ENCODE measurements around the gene PRSS8.

PRSS8 gene

DNA sequence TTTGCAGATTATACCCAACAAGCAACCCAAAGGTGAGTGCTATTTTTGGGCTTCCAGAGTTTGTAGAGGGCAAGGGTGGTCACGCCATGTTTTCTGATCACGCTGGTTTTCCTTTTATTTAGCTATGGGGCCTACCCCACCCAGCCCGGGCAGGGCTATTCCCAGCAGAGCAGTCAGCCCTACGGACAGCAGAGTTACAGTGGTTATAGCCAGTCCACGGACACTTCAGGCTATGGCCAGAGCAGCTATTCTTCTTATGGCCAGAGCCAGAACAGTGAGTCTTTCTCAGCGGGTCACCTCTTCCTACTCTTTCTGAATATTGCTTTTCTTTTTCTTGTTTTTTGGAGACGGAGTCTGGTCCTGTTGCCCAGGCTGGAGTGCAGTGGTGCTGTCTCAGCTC lies 46.9 kb upstream of the PRSS8 start:
- no peak overlapping the region for H2BK15ac ChIP-seq (ENCODE audit: low read depth, poor library complexity, severe bottlenecking)
- no peak overlapping the region for H3K14ac ChIP-seq (ENCODE audit: low read length in 2 of 2)
- no peak overlapping the region for H2AK5ac ChIP-seq (ENCODE audit: low read length, severe bottlenecking)
- no peak overlapping the region for H3K27ac ChIP-seq (ENCODE audit: low read length, poor library complexity, severe bottlenecking)
- WGBS = 63% methylated on average over 7 of the region's 7 CpGs
- H3K27me3 ChIP-seq (ENCODE audit: control insufficient read depth in 1 of 2, insufficient read depth in 1 of 2, low read length in 2 of 2) = no peaks in the 10 kb centered on the region
- H3K4me1 ChIP-seq (ENCODE audit: control insufficient read depth, insufficient read depth, low read depth, low read length) = peaks cover 16% of the 10 kb centered on the region
- no peak overlapping the region for H3K18ac ChIP-seq (ENCODE audit: low read depth in 1 of 2, low read length in 2 of 2)
- H2AFZ ChIP-seq (ENCODE audit: low read depth, low read length) = no peak overlapping the region
- peak overlapping the region; percentile 95 for H3K9ac ChIP-seq (ENCODE audit: low read length)
- H3K9me3 ChIP-seq (ENCODE audit: control insufficient read depth, low read length) = no peaks in the 10 kb centered on the region
- no peak overlapping the region for H4K91ac ChIP-seq (ENCODE audit: low read length)
- no peak overlapping the region for H2BK120ac ChIP-seq (ENCODE audit: low read depth, low read length)
- no peak overlapping the region for H2BK5ac ChIP-seq (ENCODE audit: low read depth, low read length, poor library complexity, severe bottlenecking)
- H3K4me2 ChIP-seq (ENCODE audit: low read length, poor library complexity, severe bottlenecking) = peak overlapping the region; percentile 97
- peaks cover 34 to 50% of the 10 kb centered on the region in 2 experiments for H3K36me3 ChIP-seq (ENCODE audit: control insufficient read depth in 1 of 2, insufficient read depth in 2 of 2, low read depth in 1 of 2, low read length in 2 of 2)
- H3K79me1 ChIP-seq (replicated peaks; ENCODE audit: low read length, poor library complexity, severe bottlenecking) = peaks cover 9% of the 10 kb centered on the region
- no peak overlapping the region for H3K4ac ChIP-seq (ENCODE audit: low read depth in 1 of 2, low read length in 2 of 2)
- H4K8ac ChIP-seq (ENCODE audit: low read length) = no peak overlapping the region
- peak overlapping the region in 1 of 2 experiments; percentile 94 for H3K4me3 ChIP-seq (ENCODE audit: insufficient read depth in 1 of 2, low read depth in 1 of 2, low read length in 2 of 2)
- H2BK12ac ChIP-seq (ENCODE audit: low read length in 2 of 2) = no peak overlapping the region
- H3K23ac ChIP-seq (ENCODE audit: low read length in 2 of 2) = no peak overlapping the region
- DNase-seq = no peak

- peak overlapping the region; percentile 90 to 94 for H3K4me3 ChIP-seq (ENCODE audit: insufficient read depth in 1 of 2, low read depth in 1 of 2, low read length in 2 of 2)
- peak; percentile 46 for DNase-seq
- H2AK5ac ChIP-seq (ENCODE audit: low read length, severe bottlenecking) = no peak overlapping the region
- H3K18ac ChIP-seq (ENCODE audit: low read depth in 1 of 2, low read length in 2 of 2) = peak overlapping the region in 1 of 2 experiments; percentile 14
- H3K14ac ChIP-seq (ENCODE audit: low read length in 2 of 2) = peak overlapping the region in 1 of 2 experiments; percentile 20
- H2BK5ac ChIP-seq (ENCODE audit: low read depth, low read length, poor library complexity, severe bottlenecking) = no peak overlapping the region
- peaks cover 16% of the 10 kb centered on the region for H3K4me1 ChIP-seq (ENCODE audit: control insufficient read depth, insufficient read depth, low read depth, low read length)
- no peak overlapping the region for H2BK120ac ChIP-seq (ENCODE audit: low read depth, low read length)
- no peak overlapping the region for H2BK12ac ChIP-seq (ENCODE audit: low read length in 2 of 2)
- H3K79me1 ChIP-seq (replicated peaks; ENCODE audit: low read length, poor library complexity, severe bottlenecking) = peaks cover 9% of the 10 kb centered on the region
- H4K91ac ChIP-seq (ENCODE audit: low read length) = no peak overlapping the region
- H3K27ac ChIP-seq (ENCODE audit: low read length, poor library complexity, severe bottlenecking) = peak overlapping the region; percentile 66
- no peaks in the 10 kb centered on the region for H3K27me3 ChIP-seq (ENCODE audit: control insufficient read depth in 1 of 2, insufficient read depth in 1 of 2, low read length in 2 of 2)
- H3K4me2 ChIP-seq (ENCODE audit: low read length, poor library complexity, severe bottlenecking) = peak overlapping the region; percentile 97
- peak overlapping the region in 1 of 2 experiments; percentile 63 for H3K4ac ChIP-seq (ENCODE audit: low read depth in 1 of 2, low read length in 2 of 2)
- peak overlapping the region; percentile 95 for H3K9ac ChIP-seq (ENCODE audit: low read length)
- no peaks in the 10 kb centered on the region for H3K9me3 ChIP-seq (ENCODE audit: control insufficient read depth, low read length)
- no peak overlapping the region for H4K8ac ChIP-seq (ENCODE audit: low read length)
- peak overlapping the region in 1 of 2 experiments; percentile 52 for H3K23ac ChIP-seq (ENCODE audit: low read length in 2 of 2)
- no peak overlapping the region for H2BK15ac ChIP-seq (ENCODE audit: low read depth, poor library complexity, severe bottlenecking)
- WGBS = 8% methylated on average over 28 of the region's 31 CpGs
- no peak overlapping the region for H2AFZ ChIP-seq (ENCODE audit: low read depth, low read length)
- peaks cover 29 to 38% of the 10 kb centered on the region in 2 experiments for H3K36me3 ChIP-seq (ENCODE audit: control insufficient read depth in 1 of 2, insufficient read depth in 2 of 2, low read depth in 1 of 2, low read length in 2 of 2)
Measured at GRCh38 chr16:31181102-31181830, 45.7 kb upstream of the PRSS8 start.

GRCh38 chr16:31179747-31180459 lies 44.4 kb upstream of the PRSS8 start, which contains the start of gene FUS:
TSS of gene FUS (plus strand) at chr16:31180139. CDS start at chr16:31180215, 76 bp downstream.
- Histone ChIP-seq H3K4me1 (ENCODE audit: control insufficient read depth, insufficient read depth, low read depth, low read length) (peaks cover 14% of the 10 kb centered on the region), H2BK15ac (ENCODE audit: low read depth, poor library complexity, severe bottlenecking) (peak within 1 kb of the TSS; percentile 95), H3K79me1 (replicated peaks; ENCODE audit: low read length, poor library complexity, severe bottlenecking) (peaks cover 9% of the 10 kb centered on the region), H2BK120ac (ENCODE audit: low read depth, low read length) (peak within 1 kb of the TSS; percentile 91), H2BK12ac (ENCODE audit: low read length in 2 of 2) (peak within 1 kb of the TSS; percentile 75 to 95), H3K4me3 (ENCODE audit: insufficient read depth in 1 of 2, low read depth in 1 of 2, low read length in 2 of 2) (peak within 1 kb of the TSS; percentile 91 to 94), H4K91ac (ENCODE audit: low read length) (peak within 1 kb of the TSS; percentile 96), H3K18ac (ENCODE audit: low read depth in 1 of 2, low read length in 2 of 2) (peak within 1 kb of the TSS; percentile 95 to 99), H3K27ac (ENCODE audit: low read length, poor library complexity, severe bottlenecking) (peak within 1 kb of the TSS; percentile 95), H2AFZ (ENCODE audit: low read depth, low read length) (peak within 1 kb of the TSS; percentile 76), H3K14ac (ENCODE audit: low read length in 2 of 2) (peak within 1 kb of the TSS; percentile 76 to 99), H3K23ac (ENCODE audit: low read length in 2 of 2) (peak within 1 kb of the TSS in 1 of 2 experiments; percentile 95), H3K4ac (ENCODE audit: low read depth in 1 of 2, low read length in 2 of 2) (peak within 1 kb of the TSS; percentile 92 to 95), H3K36me3 (ENCODE audit: control insufficient read depth in 1 of 2, insufficient read depth in 2 of 2, low read depth in 1 of 2, low read length in 2 of 2) (peaks cover 24 to 25% of the 10 kb centered on the region in 2 experiments), H2AK5ac (ENCODE audit: low read length, severe bottlenecking) (peak within 1 kb of the TSS; percentile 90), H3K4me2 (ENCODE audit: low read length, poor library complexity, severe bottlenecking) (peak within 1 kb of the TSS; percentile 97), H3K9me3 (ENCODE audit: control insufficient read depth, low read length) (no peaks in the 10 kb centered on the region), H2BK5ac (ENCODE audit: low read depth, low read length, poor library complexity, severe bottlenecking) (peak within 1 kb of the TSS; percentile 99), H3K27me3 (ENCODE audit: control insufficient read depth in 1 of 2, insufficient read depth in 1 of 2, low read length in 2 of 2) (no peaks in the 10 kb centered on the region), H3K9ac (ENCODE audit: low read length) (peak within 1 kb of the TSS; percentile 95), H4K8ac (ENCODE audit: low read length) (peak within 1 kb of the TSS; percentile 97)
- peak; percentile 90 for DNase-seq
- 0% methylated on average over 31 of the region's 69 CpGs for WGBS
